ENCODE measurements around the gene TBC1D1.

Gene TBC1D1

DNA sequence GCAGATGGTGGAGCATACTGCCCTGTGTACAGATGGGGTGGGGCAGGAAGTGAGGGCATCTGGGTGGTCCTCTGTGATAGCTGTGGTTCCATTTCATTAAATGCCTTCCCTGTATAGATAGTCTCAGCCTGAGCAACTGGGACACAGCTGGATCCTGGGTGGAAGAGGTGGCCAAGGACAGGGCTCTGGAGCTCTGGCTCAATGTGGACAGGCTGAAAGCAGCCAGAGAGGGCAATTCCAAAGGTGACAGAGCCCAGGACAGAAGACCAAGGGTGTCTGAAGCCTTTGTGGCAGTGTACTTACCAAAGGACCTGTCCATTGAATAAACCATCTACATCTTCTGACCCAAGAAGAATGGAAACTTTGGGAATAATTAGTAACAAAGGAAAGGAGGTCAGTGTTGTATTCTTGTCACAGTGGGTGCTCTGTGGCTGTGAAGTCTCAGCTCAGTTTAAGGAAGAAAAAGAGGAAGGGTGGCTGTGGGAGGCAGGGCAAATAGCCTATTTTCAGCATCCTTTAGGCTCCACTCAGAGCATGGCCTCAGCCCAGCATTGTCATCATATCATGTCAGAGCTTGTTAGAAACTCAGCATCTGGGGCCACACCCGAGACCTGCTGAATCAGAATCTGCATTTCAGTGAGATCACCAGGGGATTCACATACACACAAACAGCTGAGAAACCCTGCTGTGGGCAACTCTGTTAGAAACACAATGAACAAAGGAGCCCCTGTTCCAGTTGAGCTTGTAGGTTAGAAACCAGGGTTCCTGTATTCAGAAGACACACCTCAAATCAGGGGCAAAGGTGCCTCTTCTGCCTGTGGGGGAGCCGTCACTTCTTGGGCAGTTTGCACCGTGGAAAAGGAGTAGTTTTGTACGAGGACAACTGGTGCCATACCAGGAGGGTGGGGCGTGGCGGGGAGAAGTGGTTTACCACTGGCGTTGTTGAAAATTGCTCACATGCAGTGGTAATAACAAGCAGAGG lies 237.9 kb downstream of the TBC1D1 start:
- TF ChIP-seq, protein P1, sequence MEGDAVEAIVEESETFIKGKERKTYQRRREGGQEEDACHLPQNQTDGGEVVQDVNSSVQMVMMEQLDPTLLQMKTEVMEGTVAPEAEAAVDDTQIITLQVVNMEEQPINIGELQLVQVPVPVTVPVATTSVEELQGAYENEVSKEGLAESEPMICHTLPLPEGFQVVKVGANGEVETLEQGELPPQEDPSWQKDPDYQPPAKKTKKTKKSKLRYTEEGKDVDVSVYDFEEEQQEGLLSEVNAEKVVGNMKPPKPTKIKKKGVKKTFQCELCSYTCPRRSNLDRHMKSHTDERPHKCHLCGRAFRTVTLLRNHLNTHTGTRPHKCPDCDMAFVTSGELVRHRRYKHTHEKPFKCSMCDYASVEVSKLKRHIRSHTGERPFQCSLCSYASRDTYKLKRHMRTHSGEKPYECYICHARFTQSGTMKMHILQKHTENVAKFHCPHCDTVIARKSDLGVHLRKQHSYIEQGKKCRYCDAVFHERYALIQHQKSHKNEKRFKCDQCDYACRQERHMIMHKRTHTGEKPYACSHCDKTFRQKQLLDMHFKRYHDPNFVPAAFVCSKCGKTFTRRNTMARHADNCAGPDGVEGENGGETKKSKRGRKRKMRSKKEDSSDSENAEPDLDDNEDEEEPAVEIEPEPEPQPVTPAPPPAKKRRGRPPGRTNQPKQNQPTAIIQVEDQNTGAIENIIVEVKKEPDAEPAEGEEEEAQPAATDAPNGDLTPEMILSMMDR (IDR thresholded peaks at IDR 0.05; ENCODE audit: borderline replicate concordance, insufficient read depth, low read depth, low read length): no peak
- H3K4me3 ChIP-seq (ENCODE audit: low read depth, low read length): no peak overlapping the region

DNA sequence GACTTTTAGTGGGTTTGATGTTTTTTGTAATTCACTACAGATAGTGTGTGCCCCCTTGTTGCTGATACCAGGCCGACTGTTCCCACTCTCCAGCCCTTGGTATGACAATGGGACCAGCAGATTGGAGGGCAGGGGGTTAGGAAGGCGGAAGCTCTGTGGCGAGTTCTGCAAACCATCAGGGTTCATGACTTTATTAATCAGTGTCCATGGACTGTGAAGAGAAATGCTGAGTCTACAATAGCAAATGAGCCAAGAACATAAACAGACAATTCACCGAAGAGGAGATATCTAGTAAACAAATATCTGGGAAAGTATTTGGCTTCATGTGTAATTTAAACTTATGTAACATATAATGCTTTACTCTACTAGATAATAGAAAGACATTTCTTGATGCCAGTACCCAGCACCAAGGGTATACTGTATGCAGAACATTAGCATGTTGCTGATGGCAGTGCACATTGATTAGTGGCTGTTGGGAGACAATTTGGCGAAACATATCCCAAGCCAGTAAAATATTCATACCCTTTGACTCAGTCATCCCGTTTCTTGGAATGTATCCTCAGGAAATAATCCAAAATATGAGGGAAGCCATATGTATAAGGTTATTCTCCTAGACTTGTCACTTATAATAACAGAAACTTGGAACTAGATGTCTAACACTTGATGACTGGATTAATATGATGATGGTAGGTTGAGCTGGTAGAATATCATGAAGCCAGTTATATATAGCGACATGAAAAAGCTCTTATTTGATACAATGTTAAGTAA lies 238.8 kb downstream of the TBC1D1 start:
- H3K4me3 ChIP-seq (ENCODE audit: low read depth, low read length): no peak overlapping the region
- TF ChIP-seq, protein P1 (IDR thresholded peaks at IDR 0.05; ENCODE audit: borderline replicate concordance, insufficient read depth, low read depth, low read length): no peak

DNA sequence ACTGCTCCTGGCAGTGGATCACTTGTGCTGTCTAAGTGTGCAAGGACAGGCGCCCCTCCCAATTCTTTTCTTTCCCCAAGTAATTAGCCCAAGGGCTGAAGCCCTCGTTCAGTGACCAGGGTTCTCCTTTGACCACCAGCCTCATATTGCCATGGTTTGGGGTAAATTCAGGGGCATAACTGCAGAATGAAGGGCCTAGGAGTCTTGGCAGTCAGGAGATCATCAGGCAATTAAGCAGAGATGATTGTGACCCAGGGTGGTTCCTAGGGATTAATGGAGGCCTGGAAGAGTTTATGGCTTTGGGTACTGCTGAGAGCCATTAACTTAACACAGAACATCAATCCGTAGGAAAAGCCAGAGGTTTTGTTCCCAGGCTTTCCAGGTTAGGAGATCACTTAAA lies 240.0 kb downstream of the TBC1D1 start:
- TF ChIP-seq, protein P1 (IDR thresholded peaks at IDR 0.05; ENCODE audit: borderline replicate concordance, insufficient read depth, low read depth, low read length): no peak
- no peak overlapping the region for H3K4me3 ChIP-seq (ENCODE audit: low read depth, low read length)

DNA sequence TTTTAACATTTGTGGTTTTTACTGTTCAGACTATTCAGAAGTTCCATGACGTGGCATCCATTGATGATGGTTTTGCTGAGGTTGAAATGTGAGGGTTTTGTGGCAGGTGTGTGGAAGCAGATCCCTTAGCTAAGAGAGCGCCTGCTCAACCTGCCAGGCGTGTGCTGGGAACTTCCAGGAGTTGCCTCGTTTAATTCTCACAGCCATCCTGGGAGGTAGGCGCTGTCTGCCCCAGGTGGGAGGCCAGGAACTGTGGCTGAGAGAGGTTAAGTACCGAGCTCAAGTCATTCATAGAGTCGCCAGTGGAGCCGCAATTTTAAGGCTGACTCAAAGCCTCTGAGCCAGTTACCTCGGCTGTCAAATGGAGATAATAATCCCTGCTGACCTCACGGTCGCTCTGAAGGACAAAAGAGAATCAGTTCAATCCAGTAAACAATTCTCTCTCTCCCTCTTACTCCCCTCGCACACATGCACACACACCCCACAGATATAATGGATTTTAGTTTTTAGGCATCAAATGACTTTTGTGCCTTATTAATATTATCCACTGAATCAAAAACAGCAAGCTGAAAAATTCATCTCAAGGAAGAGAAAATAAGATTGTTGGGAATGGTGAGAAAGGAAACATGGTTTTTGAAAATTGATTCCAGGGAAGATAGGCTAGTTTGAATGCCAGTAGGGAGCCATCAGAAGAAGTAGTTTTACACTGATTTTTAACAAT lies 240.6 kb downstream of the TBC1D1 start:
- TF ChIP-seq, protein P1 (IDR thresholded peaks at IDR 0.05; ENCODE audit: borderline replicate concordance, insufficient read depth, low read depth, low read length): no peak
- no peak overlapping the region for H3K4me3 ChIP-seq (ENCODE audit: low read depth, low read length)

DNA sequence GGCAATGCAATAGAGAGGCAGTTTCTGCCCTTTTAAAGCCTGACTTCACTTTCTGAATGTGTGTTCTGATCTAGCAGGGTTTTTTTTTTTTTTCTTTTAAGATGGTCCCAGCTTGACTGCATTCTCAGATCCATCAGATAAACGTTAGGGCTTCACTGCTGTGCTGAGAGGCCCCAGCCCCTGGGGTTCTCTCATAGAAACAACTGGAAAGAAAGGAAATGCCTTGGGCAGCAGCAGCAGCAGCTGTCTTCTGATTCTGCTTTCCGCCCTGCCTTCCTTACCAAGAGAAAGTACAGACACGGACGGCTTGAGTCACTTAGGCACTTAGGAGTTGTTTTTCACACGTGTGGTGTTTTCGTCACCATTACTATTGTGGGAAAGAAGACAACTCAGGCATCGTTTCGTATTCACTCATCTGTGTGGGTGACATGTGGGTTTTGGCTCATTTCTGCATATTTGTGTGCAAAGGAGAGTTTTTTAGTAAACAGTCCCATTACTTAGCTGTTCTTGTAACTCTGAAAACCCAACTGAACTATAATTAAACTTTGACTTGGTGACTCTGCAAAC lies 241.3 kb downstream of the TBC1D1 start:
- TF ChIP-seq, protein P1 (IDR thresholded peaks at IDR 0.05; ENCODE audit: borderline replicate concordance, insufficient read depth, low read depth, low read length): no peak
- no peak overlapping the region for H3K4me3 ChIP-seq (ENCODE audit: low read depth, low read length)

DNA sequence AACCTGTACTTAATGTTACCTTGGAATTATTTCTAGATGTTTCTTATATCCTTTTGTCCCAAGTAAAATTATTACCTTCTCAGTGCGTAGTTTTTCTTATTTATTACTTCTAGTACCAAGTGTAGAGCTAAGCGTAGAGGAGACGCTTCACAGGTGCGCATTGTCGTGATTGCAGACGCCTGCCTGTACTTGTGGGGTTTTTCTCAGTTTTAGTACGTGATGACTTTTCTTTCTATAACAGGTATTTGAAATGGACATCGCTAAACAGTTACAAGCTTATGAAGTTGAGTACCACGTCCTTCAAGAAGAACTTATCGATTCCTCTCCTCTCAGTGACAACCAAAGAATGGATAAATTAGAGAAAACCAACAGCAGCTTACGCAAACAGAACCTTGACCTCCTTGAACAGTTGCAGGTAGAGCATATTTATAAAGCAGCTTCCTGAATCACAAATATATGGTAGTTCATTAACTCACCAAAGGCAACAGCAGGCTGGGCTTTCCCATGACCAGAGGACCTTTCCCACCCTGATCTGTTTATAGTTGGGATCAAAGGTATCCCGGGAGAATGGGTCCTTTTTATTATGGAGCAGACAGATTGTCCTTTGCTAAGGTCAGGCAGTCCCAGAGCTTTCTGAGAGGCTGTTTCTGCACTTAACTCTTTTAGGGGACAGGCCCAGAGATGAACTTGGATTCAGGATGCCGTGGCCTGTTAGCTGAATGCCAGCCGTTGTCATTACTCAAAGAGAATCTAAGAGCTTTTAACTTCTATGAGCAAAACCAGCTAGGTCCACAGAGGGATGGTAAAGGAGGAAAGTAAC lies 242.2 kb downstream of the TBC1D1 start:
- TF ChIP-seq, protein P1 (IDR thresholded peaks at IDR 0.05; ENCODE audit: borderline replicate concordance, insufficient read depth, low read depth, low read length): no peak
- H3K4me3 ChIP-seq (ENCODE audit: low read depth, low read length): no peak overlapping the region

Data from GM12875 (cell line).